K562 (cell line): ENCODE measurements around the gene BDH1. TPM values are rescaled to one million over a fixed set of nuclear protein-coding genes. Genes with fewer than 3 reads are reported as not detected.

Source experiments
- ATAC-seq: fragments of 200-7000 bp; cut with Tn5 transposase; 3 replicates; pipeline ENCODE4 v1.9.1; 2020; ENCODE audit warnings: moderate library complexity
- BruUV-seq: library from RNA; stranded (reverse); fragments of 400-500 nt; replicated peaks from 2 replicates; lab custom pipeline; 2021; lab: Mats Ljungman, UMichigan
- CTCF ChIA-PET: fragments of 300-600 bp; formaldehyde crosslinking; extraction: SDS; loops from one replicate; lab custom pipeline; 2021; ENCODE audit warnings: low intra/inter-chr PET ratio; lab: Yijun Ruan, JAX
- POLR2A ChIA-PET: fragments of 300-600, 350-650 bp; sonication (Branson Sonifier 250); formaldehyde crosslinking; extraction: SDS; loops from one replicate; lab custom pipeline; 2021; ENCODE audit warnings: antibody characterized with exemption, inconsistent platforms; lab: Yijun Ruan, JAX
- DNase-seq, 4 experiments: peaks; one replicate each; pipeline versions ENCODE4 v3.0.0 to v3.0.0-alpha.2; 2011 to 2018; ENCODE audit warnings: low spot score in 3 of 4, mixed read lengths in 3 of 4; ENCODE audit errors: extremely low read depth in 1 of 4
- FAIRE-seq: peaks from 2 replicates; lab custom pipeline; 2011; peaks lifted over from hg19 to GRCh38; lab: Jason Lieb, UNC
- H2AFZ ChIP-seq: 2 replicates; pipeline ENCODE4 v1.6.0; 2011; ENCODE audit warnings: low read depth, low read length, control low read depth, inconsistent platforms
- H3K27ac ChIP-seq: fragments of 200-600 bp; 3 replicates; pipeline ENCODE4 v1.8.0; 2011; ENCODE audit warnings: low read depth, mild to moderate bottlenecking, control low read depth, inconsistent platforms, low read length, moderate library complexity, mixed read lengths; ENCODE audit errors: extremely low read depth
- H3K27me3 ChIP-seq, 2 experiments: fragments of 300-600 bp in 1 of 2; 2 replicates in 1 of 2; 3 replicates in 1 of 2; pipeline versions ENCODE4 v1.6.0 to v1.8.0; 2011; ENCODE audit warnings: inconsistent platforms in 2 of 2, low read length in 2 of 2, mild to moderate bottlenecking in 1 of 2, mixed read lengths in 1 of 2, moderate library complexity in 1 of 2; ENCODE audit not compliant: control insufficient read depth in 2 of 2, insufficient read depth in 2 of 2
- H3K36me3 ChIP-seq: fragments of 300-600 bp; 3 replicates; pipeline ENCODE4 v1.8.0; 2011; ENCODE audit warnings: mild to moderate bottlenecking, low read length, inconsistent platforms; ENCODE audit not compliant: control insufficient read depth, insufficient read depth
- H3K4me1 ChIP-seq, 2 experiments: fragments of 200-600 bp in 1 of 2; replicated peaks in 1 of 2; 2 replicates in 1 of 2; 3 replicates in 1 of 2; pipeline versions ENCODE4 v1.5.1 to v1.8.0; 2011; ENCODE audit warnings: inconsistent platforms in 2 of 2, low read length in 2 of 2, mild to moderate bottlenecking in 1 of 2, mixed read lengths in 1 of 2, moderate library complexity in 1 of 2; ENCODE audit not compliant: control insufficient read depth in 2 of 2, insufficient read depth in 2 of 2
- H3K4me2 ChIP-seq: 2 replicates; pipeline ENCODE4 v1.6.1; 2011; ENCODE audit warnings: low read length, control low read depth, inconsistent platforms, mixed read lengths; ENCODE audit not compliant: insufficient read depth
- H3K4me3 ChIP-seq: fragments of 200-600 bp; sonication (generic), shearing (Covaris generic); 2 replicates; pipeline ENCODE4 v1.5.1; 2016; ENCODE audit warnings: control low read depth, inconsistent platforms
- H3K79me2 ChIP-seq: fragments of 200-600 bp; 3 replicates; pipeline ENCODE4 v1.8.0; 2011; ENCODE audit warnings: low read length, inconsistent platforms; ENCODE audit not compliant: control insufficient read depth, insufficient read depth
- H3K9ac ChIP-seq, 2 experiments: 2 replicates each; pipeline versions ENCODE4 v1.6.0 to v1.6.1; 2011; ENCODE audit warnings: low read depth in 2 of 2, low read length in 2 of 2, control low read depth in 1 of 2, inconsistent platforms in 1 of 2, mild to moderate bottlenecking in 1 of 2, mixed read lengths in 1 of 2; ENCODE audit not compliant: insufficient read depth in 1 of 2
- H3K9me1 ChIP-seq: one replicate; pipeline ENCODE4 v1.6.0; 2011; ENCODE audit warnings: inconsistent platforms, mild to moderate bottlenecking, low read length, moderate library complexity; ENCODE audit not compliant: control insufficient read depth, insufficient read depth
- H3K9me3 ChIP-seq: replicated peaks from 2 replicates; pipeline ENCODE4 v1.5.1; 2011; ENCODE audit warnings: low read depth, low read length, inconsistent platforms; ENCODE audit not compliant: control insufficient read depth, insufficient read depth
- H4K20me1 ChIP-seq: replicated peaks from 2 replicates; pipeline ENCODE4 v1.6.1; 2011; ENCODE audit warnings: low read length, inconsistent platforms, mixed read lengths; ENCODE audit not compliant: control insufficient read depth, insufficient read depth
- ATF1 ChIP-seq, 2 experiments: fragments of 450-650 bp in 1 of 2; IDR thresholded peaks; 2 replicates each; pipeline ENCODE4 v1.6.1; 2016; ENCODE audit warnings: missing compliant biosample characterization in 1 of 2, missing genetic modification characterization in 1 of 2
- EZH2 ChIP-seq: IDR thresholded peaks from 2 replicates; pipeline ENCODE4 v1.6.1; 2012; ENCODE audit warnings: low read depth, mild to moderate bottlenecking, inconsistent platforms, low read length, borderline replicate concordance
- HDGF ChIP-seq: fragments of 450-650 bp; IDR thresholded peaks from 2 replicates; pipeline ENCODE4 v1.6.1; 2016
- WGBS: fragments of 100-300 bp; shearing (Covaris generic); methylation state at CpG from one replicate; pipeline ENCODE4 v1.1.6; 2016; ENCODE audit warnings: low coverage, mixed read lengths; ENCODE audit not compliant: insufficient coverage; ENCODE audit errors: missing lambda C conversion rate; 5-methylcytosine and 5-hydroxymethylcytosine counted together
- in situ Hi-C: fragments of 300-500 bp; cut with MboI; formaldehyde crosslinking; loops from 4 replicates; pipeline ENCODE4 v1.15.0; 2018; ENCODE audit warnings: inconsistent platforms, mixed read lengths
- intact Hi-C: fragments of 100-400 bp; cut with micrococcal nuclease; formaldehyde crosslinking; loops from 2 replicates; pipeline ENCODE4 v1.14.2; 2022
- polyA plus RNA-seq, 8 experiments: library from polyadenylated mRNA; depleted of rRNA in 4 of 8; stranded (reverse) in 5 of 8; unstranded in 3 of 8; fragments of >200 nt; fragmentation: Nextera tagmentation in 2 of 8; fragmentation: Illumina TruSeq in 1 of 8; extraction: Ambion mirVana in 2 of 8; extraction: Trizol in 1 of 8; gene quantifications; 2 replicates each; pipeline versions ENCODE4 v1.2.1 to v1.2.3, GENCODE V29; 2011 to 2014; ENCODE audit warnings: inconsistent platforms in 1 of 8, missing spikeins in 1 of 8
- total RNA-seq, 7 experiments: library from RNA; depleted of rRNA in 6 of 7; stranded (reverse); fragments of >200 nt in 6 of 7; fragmentation: Illumina TruSeq in 2 of 7; extraction: Trizol in 2 of 7; gene quantifications; 2 replicates each; pipeline versions ENCODE4 v1.2.1 to v1.2.3, GENCODE V29; 2011 to 2021; ENCODE audit warnings: low replicate concordance in 1 of 7
- TF ChIP-seq, protein P1 (sequence below): fragments of 200-400 bp; formaldehyde crosslinking; IDR thresholded peaks from 2 replicates; pipeline ENCODE4 v1.6.1; 2017; ENCODE audit warnings: mild to moderate bottlenecking, low read depth, low read length, moderate library complexity

The BDH1 gene
- total and polyA plus RNA-seq, 9 of the 15 experiments (the other 6 are each of a cell fraction or from before 2014, with no cell fraction given): 0.07 to 0.89 (median 0.12) TPM; not detected in 3

DNA sequence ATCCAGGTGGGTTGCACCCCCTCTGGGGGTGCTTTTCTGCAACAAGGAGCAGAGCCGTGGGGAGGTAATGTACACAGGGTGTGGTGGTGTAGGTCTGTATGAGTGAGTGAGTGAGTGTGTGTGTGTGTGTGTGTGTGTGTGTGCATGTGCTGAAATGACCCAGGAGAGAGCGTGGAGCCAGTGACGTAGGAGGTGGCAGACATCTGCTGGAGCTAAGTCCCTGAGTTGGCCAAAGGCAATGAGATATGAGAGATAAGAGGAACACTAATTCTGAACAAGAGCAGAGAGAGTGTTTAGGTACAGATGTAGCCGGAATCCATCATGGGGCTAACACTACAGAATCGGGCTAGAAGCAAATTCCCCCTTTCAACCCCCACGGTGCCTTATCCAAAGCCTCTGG lies 27.6 kb downstream of the BDH1 start:
- 0% methylated on average over 6 of the region's 6 CpGs for WGBS
- H3K4me1 ChIP-seq: peaks cover 0 to 4% of the 10 kb centered on the region in 2 experiments; a peak in 1 of 5 replicates
- in situ Hi-C loops (no loop called here), intact Hi-C loops (no loop called here)
- no peak overlapping the region for H3K27ac ChIP-seq
- H3K79me2 ChIP-seq: no peaks in the 10 kb centered on the region
- POLR2A ChIA-PET: interaction anchor here (0.6 to 1.2 kb wide), 2 partner anchors 13 to 73 kb away, joined by 3 to 6 read pairs; no protein-coding TSS in a partner anchor
- no peak overlapping the region for H2AFZ ChIP-seq
- ATAC-seq (no peak), FAIRE-seq (no peak), DNase-seq (no peak)
- peaks cover 72 to 78% of the 10 kb centered on the region in 2 experiments for H3K27me3 ChIP-seq
- H3K9ac ChIP-seq: no peak overlapping the region; a peak in 1 of 4 replicates
- H3K4me2 ChIP-seq: no peak overlapping the region
- no peak for TF ChIP-seq ATF1 (CRISPR knock-in tag; IDR thresholded peaks at IDR 0.05)
- TF ChIP-seq ATF1 (tag; IDR thresholded peaks at IDR 0.05): 0 out of 2 replicates have a peak, but pooled peaks have one; percentile 14
- TF ChIP-seq, protein P1, sequence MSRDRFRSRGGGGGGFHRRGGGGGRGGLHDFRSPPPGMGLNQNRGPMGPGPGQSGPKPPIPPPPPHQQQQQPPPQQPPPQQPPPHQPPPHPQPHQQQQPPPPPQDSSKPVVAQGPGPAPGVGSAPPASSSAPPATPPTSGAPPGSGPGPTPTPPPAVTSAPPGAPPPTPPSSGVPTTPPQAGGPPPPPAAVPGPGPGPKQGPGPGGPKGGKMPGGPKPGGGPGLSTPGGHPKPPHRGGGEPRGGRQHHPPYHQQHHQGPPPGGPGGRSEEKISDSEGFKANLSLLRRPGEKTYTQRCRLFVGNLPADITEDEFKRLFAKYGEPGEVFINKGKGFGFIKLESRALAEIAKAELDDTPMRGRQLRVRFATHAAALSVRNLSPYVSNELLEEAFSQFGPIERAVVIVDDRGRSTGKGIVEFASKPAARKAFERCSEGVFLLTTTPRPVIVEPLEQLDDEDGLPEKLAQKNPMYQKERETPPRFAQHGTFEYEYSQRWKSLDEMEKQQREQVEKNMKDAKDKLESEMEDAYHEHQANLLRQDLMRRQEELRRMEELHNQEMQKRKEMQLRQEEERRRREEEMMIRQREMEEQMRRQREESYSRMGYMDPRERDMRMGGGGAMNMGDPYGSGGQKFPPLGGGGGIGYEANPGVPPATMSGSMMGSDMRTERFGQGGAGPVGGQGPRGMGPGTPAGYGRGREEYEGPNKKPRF: no peak
- TF ChIP-seq HDGF: no peak
- TF ChIP-seq EZH2: no peak
- CTCF ChIA-PET: no interaction called here
- no peaks in the 10 kb centered on the region for H3K9me1 ChIP-seq
- no peaks in the 10 kb centered on the region for H3K36me3 ChIP-seq
- BruUV-seq: no TSS peak
- H3K4me3 ChIP-seq: no peak overlapping the region
- peaks cover 9% of the 10 kb centered on the region for H4K20me1 ChIP-seq
- no peaks in the 10 kb centered on the region for H3K9me3 ChIP-seq
